ENCODE results near the gene ATP9A.

- TF ChIP-seq, protein P1, sequence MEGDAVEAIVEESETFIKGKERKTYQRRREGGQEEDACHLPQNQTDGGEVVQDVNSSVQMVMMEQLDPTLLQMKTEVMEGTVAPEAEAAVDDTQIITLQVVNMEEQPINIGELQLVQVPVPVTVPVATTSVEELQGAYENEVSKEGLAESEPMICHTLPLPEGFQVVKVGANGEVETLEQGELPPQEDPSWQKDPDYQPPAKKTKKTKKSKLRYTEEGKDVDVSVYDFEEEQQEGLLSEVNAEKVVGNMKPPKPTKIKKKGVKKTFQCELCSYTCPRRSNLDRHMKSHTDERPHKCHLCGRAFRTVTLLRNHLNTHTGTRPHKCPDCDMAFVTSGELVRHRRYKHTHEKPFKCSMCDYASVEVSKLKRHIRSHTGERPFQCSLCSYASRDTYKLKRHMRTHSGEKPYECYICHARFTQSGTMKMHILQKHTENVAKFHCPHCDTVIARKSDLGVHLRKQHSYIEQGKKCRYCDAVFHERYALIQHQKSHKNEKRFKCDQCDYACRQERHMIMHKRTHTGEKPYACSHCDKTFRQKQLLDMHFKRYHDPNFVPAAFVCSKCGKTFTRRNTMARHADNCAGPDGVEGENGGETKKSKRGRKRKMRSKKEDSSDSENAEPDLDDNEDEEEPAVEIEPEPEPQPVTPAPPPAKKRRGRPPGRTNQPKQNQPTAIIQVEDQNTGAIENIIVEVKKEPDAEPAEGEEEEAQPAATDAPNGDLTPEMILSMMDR (IDR thresholded peaks at IDR 0.05): no peak
- no peak for TF ChIP-seq POLR2A (IDR thresholded peaks at IDR 0.05)
Observed at GRCh38 chr20:51745804-51746203, 22.4 kb downstream of the ATP9A start.
